NCI-H524 treated with DMSO at 0.1 percent for 48 hours (cell line): Measurements from ENCODE around the gene SLC12A3.
"Not testable (repeated sequence)": the region's sequence is repeated elsewhere in the genome, so short reads cannot be mapped to it uniquely, and the experiment has no call there.

ENCODE experiments used
- DNase-seq: peaks from one replicate; lab custom pipeline; 2025; lab: John Stamatoyannopoulos, UW

SLC12A3 gene

DNA sequence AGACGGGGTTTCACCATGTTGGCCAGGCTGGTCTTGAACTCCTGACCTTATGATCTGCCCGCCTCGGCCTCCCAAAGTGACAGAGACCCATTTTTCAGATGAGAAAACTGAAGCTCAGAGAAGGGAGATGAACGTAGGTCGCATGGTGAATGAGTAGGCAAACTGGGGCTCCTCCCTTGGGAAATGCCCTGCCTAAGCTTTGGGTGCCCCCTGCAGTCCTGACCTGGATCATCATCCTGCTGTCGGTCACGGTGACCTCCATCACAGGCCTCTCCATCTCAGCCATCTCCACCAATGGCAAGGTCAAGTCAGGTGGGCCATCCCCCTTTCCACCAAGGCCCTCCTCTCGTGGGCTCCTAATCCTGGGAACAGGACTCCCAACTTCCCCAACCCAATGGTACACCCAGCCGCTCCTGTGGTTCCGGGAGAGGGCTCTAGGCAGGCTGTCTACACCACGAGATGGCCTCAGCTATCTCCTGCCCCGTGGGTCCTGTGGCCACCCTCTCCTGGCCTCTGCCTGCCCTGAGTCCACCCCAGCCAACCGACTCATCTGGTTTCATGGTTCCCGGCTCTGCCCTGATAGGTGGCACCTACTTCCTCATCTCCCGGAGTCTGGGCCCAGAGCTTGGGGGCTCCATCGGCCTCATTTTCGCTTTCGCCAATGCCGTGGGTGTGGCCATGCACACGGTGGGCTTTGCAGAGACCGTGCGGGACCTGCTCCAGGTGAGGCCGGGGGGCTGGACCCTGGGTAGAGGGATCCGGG is 4.7 kb downstream of the SLC12A3 start:
- DNase-seq: no peak

DNA sequence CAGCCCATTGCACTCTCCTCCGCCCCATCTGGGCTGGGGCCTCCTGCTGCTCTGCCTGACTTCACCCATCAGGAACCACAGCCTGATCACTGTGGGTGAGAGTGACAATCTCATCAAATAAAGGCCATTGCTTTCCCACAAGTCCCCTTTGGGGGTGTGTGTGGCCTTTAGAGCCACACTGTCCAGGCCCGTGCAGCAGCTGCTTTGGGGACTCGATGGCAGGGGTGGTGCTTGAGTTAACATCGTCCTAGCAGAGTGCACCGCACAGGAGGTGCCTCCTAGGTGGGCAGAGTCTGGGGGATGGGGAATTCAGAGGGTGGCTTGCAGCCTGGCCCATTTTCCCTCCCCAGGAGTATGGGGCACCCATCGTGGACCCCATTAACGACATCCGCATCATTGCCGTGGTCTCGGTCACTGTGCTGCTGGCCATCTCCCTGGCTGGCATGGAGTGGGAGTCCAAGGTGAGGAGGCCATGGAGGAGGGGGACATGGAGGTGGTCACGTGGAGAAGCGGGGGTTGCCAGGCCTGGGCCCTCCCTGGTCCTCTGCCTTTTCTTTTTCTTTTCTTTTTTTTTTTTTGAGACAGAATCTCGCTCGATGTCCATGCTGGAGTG is 5.4 kb downstream of the SLC12A3 start:
- DNase-seq: no peak

DNA sequence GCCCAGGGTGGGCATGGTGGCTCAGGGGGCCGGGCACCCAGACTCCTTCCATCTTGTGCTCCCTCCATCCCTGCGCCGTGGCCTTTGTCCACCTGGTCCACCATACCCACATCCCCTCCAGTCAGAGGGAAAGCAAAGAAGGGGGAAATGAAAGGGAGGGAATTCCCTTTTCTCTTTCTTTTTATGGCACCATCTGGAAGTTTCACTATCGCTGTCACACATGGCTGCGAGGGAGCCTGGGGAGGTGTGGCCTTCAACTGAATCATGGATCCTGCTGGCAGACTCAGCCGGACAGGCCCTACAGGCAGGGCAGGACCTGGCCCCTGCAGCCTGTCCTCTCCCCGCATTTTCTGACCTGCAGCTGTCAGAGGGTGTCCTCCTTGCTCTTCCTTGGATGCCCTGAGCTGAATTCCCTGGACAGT is 6.2 kb downstream of the SLC12A3 start:
- no peak for DNase-seq

DNA sequence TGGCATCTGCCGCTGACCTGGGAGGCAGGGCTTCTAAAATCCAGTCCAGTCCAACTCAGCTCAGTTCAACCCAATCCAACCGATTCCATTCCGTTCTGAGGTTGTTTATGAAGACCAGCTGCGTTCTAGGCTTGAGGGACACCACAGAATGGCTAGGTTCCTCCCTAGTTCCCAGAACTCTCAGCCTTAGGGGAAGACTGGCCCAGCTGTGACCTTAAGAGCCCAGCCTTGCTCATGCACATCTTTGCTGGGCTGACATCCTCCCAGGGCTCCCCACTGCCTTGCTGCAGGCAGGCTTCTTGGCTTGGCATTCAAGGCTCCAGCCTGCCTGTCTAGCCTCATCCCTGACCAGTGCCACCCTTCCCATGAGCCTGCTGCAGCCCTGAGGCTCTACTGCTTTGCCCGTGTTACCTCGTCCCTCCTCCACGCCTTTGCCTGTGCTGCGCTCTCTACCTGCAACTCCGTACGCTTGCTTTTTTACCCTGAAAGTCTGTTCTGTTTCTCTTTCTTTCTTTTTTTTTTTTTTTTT is 7.9 kb downstream of the SLC12A3 start:
- no peak for DNase-seq

DNA sequence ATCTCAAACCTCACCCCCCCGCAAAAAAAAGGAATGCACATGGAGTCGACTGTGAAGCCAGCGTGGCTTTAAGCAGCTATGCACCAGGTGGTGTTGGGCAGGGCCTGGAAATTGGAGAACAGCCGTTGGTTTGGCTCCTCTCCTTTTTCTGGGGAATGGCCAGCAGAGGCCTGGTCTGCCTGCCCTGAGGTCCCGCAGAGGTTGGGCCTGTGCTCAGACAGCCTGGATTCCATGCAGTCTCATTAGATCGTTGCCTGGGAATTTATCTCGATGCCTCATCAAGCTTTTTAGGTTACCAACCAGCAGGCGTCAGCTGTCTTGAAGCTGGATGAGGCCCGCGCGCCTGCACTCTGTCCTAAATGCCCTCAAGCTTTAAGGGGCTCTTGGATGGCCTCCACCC is 9.8 kb downstream of the SLC12A3 start:
- peak; percentile 16 for DNase-seq

DNA sequence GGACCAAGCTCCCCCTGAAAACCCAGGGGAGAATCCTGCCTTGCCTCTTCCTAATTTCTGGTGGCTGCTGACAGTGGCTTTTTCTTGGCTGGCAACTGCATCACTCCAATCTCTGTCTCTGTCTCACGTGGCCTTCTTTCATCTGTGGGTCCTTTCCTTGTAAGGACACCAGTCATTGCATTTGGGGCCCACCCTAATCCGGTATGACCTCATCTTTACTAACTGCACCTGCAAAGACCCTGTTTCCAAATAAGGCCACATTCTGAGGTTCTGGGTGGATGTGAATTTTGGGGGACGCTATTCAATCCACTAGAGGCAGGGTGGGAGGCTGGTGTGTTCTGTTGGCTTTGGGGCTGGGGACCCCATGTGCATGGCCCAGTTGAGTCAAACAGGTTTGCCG is 11.0 kb downstream of the SLC12A3 start:
- no peak for DNase-seq

DNA sequence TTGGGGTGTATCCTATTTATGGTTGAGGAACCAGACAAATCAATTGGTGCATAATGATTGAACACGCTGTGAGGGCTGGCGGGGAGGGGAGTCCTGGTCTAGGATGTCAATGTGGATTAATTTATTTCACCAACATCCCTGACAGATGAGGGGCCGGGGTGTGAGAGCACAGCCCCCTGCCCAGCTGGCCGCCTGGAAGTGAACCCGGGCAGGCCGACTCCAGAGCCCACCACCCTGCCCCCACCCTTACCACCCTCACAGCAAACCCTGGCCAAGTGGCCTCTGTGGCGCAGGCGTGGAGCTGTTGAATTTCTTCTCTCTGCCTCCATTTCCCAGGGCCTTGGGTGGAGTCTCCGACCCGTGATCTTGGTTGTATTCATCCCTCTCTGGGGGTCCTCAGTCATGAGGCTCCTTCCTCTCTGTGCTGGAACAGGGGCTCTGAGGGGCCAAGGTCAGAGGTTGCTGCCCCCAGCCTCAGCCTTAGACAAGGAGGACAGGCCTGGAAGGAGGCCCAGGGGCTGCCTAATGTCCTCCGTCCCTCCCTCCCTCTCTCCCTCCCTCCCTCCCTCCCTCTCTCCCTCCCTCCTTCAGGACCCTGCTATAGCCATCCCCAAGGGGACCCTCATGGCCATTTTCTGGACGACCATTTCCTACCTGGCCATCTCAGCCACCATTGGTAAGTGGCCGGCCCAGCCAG is 12.6 kb downstream of the SLC12A3 start:
- DNase-seq: no peak

DNA sequence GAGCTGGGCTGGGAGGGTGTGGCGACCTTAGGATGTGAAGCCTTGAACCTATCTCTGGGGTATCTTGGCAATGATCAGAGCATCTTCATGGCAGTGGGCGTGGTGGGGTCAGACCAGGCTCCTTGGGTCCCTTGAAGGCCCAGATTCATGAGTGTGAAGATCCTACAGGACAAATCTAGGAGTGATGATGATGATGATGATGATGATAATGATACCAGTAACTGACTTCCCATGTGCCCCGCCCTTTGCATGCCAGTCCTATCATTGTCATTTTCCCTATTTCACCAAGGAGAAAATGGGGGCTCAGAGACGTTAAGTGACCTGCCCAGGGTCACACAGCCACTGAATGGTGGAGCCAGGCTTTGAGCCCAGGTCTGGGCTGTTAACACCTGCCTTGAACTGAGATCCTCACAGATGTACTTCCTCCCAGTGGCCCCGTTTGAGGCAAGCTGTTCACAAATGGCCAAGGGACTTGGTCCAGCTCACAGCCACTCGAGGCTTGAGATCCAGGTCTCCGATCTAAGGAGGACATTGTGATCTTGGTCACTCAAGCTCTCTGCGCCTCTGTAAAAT is 13.4 kb downstream of the SLC12A3 start:
- DNase-seq: no peak

DNA sequence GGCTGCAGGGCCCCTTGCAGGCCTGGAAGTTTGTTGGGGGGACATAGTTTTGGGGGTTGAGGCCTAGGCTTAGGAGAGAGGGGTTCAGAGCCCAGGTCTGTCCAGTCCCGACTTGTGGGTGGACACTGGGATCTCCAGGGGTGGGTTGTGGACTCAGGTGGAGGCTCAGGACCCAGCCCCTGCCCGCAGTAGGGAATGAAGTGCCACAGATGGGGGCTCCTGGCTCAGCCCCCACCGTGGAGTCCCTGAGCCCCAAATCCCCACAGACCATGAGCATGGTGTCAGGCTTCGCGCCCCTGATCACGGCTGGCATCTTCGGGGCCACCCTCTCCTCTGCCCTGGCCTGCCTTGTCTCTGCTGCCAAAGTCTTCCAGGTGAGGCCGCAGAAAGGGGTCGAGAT is 14.3 kb downstream of the SLC12A3 start:
- DNase-seq: no peak

DNA sequence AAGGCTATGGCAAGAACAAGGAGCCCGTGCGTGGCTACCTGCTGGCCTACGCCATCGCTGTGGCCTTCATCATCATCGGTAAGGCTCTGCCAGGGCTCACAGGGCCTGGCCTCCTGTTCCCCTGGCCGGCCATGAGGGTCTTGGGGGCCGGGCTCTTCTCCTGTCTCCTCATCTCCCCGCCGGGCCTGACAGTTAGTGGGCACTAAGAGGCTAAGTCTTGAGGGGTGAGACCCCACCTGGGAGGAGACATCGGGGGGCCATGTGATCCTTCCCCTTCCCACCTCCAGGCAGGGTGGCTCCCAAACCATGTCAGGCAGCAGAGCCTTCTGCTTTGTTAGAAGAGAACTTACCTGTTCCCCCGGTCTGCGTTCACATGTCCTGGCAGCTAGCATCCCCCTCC is 15.2 kb downstream of the SLC12A3 start:
- no peak for DNase-seq

DNA sequence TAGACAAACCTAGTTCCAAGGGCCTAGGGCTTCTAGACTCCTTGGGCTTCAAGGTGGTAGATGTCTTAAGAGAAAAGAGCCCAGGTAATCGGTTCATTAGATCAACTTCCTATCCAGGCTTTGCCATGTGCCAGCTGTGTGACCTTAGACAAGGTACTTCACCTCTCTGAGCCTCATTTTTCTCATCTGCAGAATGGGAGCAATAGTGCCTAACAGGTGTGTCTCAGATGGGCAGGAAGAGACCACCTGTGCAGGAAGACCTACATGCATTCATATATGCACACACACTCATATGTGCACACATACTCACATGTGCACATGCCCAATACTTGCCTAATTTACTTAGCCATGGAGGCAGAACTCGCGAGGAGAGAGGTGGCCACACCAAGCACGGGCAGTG is 15.7 kb downstream of the SLC12A3 start:
- DNase-seq: no peak

DNA sequence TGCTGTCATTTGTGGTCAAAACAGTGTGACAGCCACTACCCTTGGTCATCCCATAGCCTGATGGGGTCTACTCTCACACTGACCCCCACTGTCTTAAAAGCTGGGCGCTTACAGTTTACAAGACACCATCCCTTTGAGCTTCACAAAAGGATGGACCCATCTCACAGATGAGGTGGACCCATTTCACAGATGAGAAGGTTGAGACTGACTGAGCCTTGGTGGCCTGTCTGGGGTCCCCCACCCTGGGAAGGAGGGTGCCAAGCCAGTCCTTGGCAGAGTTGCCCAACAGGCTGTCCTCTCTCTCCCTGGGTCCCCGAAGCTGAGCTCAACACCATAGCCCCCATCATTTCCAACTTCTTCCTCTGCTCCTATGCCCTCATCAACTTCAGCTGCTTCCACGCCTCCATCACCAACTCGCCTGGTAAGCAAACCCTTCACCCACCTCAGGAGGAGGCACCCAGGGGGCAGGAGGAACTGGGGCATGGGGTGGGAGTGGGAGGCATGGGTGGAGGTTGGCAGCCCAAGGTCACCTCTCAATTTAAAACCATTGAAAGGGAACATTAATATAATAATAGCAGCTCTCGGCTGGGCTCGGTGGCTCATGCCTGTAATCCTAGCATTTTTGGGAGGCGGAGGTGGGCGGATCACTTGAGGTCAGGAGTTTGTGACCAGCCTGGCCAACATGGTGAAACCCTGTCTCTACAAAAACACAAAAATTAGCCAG is 17.2 kb downstream of the SLC12A3 start:
- DNase-seq: no peak

DNA sequence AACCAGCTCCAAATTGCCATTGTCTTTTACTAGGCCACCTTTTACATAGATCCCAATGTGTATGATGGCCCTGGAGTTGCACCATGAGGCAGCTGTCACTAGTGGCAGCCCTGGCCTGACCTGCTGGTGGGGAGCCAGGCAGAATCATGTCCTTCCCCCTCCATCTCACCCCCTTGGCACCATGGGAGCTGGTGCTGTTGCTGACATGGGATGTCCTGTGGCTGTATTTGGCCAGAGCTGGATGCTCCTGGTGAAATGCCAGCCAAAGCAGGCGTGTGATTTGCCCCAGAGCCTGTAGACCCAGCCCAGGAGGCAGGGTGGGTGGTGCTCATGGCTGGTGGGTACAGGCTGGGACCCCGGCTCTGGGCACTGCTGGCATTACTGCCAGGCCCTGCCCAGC is 18.6 kb downstream of the SLC12A3 start:
- DNase-seq: no peak

DNA sequence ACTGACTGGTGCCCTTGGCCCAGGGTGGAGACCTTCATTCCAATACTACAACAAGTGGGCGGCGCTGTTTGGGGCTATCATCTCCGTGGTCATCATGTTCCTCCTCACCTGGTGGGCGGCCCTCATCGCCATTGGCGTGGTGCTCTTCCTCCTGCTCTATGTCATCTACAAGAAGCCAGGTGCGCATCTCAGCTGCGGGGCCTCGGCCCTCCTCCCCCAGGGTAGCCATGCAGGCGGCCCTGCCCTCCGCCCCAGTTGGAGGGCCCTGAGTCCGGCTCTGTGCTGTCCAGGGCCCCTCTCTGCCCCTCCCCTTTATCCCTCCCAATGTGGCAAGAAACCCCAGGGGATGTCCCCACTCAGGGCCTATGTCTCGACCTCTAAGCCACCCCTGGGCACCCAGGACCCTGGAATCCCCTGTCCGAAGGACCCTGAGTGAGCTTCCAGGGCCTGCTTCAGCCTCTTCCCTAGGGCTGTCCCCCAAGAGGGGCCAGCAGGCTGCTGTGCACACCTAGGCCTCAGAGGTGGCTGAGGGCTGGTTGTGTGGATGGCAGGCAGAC is 19.1 kb downstream of the SLC12A3 start:
- no peak for DNase-seq

DNA sequence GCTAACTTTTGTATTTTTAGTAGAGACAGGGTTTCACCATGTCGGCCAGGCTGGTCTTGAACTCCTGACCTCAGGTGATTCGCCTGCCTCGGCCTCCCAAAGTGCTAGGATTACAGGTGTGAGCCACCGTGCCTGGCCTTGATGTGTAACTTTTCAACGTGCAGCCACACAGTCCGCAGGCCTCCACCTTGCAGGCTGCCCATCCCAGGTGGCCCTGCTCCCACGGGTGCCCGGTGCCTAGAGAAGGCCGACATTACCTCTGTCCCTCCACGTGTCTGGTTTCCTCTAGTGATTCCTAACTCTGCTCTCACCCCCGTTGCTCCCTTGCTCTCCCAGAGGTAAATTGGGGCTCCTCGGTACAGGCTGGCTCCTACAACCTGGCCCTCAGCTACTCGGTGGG is 19.9 kb downstream of the SLC12A3 start:
- not testable (repeated sequence) for DNase-seq

DNA sequence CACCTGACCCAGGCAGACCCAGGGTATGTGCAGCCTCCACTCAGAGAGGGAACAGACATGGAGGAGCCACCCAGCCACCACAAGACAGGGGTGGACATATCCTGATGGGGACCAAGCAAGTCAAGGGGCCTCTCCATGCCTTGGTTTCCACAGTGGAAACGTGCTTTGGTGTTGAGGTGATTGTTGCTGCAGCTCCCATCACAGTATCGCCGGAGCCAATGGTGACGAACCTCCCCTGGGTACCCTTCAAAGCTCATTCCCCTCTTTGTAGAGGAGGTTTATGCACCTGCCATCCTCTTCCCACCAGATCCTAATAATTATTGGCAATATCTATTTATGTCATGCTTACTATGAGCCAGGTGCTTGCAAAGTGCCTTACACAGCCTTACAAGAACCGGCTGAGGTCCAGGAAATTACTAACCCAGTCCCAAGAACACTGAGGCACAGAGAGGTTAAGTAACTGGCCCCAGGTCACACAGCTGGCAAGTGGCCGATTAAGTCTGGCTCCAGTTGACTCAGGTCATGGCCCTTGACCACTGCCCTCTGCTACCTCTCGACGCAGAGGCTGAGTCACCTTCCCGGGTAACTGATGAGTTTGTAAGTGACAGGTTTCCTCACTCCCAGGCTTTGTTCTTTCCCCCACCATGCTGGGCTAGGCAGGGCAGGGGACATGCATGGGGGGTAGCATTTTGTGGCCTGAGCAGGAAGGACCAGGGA is 20.6 kb downstream of the SLC12A3 start:
- DNase-seq: no peak

DNA sequence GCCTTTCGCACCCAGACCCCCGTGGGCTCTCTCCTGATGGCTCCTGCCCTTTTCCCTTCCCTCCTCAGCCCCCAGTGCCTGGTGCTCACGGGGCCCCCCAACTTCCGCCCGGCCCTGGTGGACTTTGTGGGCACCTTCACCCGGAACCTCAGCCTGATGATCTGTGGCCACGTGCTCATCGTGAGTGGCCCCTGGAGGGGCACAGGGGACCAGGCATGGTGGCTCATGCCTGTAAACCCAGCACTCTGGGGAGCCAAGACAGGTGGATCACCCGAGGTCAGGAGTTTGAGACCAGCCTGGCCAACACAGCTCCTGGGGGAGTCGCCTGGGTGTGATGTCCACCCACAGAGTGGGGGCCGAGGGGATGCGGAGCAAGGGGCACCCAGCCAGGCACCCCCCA is 21.3 kb downstream of the SLC12A3 start:
- no peak for DNase-seq

DNA sequence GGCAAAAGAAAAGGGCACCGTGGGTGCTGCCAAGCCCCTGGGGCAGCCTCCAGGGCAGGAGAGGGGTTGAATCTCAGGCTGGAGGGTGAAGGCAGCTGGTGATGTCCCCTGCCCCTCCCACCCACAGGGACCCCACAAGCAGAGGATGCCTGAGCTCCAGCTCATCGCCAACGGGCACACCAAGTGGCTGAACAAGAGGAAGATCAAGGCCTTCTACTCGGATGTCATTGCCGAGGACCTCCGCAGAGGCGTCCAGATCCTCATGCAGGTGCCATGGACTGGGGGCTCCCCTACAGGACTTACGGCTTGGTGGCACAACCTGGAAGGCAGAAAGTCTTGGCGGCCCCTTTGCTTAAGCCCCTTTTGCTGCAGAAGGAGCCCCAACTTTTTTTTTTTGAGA is 21.8 kb downstream of the SLC12A3 start:
- no peak for DNase-seq

DNA sequence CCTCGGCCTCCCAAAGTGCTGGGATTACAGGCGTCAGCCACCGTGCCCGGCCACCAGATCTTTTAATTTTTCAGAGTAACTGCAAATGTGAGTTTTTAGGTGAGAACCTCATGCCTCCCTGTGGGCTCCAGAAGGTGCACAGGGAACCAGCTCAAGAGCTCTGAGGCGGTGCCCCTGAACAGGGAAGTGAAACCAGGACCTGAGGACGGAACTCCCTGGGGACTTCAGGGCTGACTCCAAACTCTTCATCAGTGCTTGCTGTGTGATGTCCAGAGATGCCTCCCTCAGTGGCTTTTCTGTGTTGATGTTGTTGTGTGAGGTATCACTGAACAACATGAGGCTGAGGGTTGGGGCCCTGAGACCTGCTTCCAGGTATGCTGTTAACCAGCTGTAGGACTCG is 23.8 kb downstream of the SLC12A3 start:
- DNase-seq: no peak

DNA sequence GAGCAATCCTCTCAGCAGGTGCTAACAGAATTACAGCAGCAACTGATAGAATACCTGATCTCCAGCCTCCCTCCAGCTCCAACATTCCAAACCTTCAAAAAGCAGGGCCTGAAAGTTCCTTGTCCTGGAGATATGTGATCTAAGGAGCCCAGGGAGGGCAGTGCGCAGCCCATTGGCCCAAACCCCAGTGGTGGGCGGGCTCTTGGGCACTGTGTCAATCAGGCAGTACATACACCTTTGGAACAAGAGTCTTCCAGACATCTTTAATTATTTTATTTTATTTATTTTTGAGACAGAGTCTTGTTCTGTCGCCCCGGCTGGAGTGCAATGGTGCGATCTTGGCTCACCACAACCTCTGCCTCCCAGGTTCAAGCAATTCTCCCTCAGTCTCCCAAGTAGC is 24.2 kb downstream of the SLC12A3 start:
- no peak for DNase-seq

DNA sequence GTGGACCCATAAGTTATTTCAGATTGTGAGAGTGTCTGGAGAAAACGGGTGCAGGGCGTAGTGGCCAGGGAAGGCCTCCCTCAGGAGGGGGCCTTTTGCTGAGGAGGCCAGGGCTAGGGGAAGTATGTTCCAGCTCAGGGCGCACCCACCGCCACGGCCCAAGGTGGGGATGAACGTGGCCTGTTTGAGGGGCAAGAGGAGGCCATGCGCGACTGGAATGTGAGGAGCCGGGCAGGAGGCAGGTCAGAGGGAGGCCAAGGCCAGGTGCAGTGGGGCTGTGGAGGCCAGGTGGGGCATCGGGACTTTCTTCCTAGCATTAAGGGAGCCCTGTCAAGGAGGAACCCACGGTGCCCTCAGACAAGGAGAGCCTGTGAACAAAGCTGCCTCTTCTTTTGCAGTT is 26.7 kb downstream of the SLC12A3 start:
- no peak for DNase-seq
